OCI-LY7 (cell line): ENCODE data around the gene TAF7L.

Source experiments
- CTCF ChIP-seq: fragments of 200-600 bp; sonication (generic); conservative IDR thresholded peaks from 2 replicates; pipeline ENCODE4 v1.5.1; 2014; ENCODE audit warnings: mild to moderate bottlenecking, antibody characterized with exemption, low read length, moderate library complexity, mixed read lengths
- EZH2phosphoT487 ChIP-seq: fragments of 200-600 bp; sonication (generic); IDR thresholded peaks from 2 replicates; pipeline ENCODE4 v1.6.1; 2018; ENCODE audit warnings: low read depth, borderline replicate concordance, mild to moderate bottlenecking, mixed run types, antibody characterized with exemption, low read length, moderate library complexity, mixed read lengths

GRCh38 chrX:101263766-101264165, 27.4 kb downstream of the TAF7L start:
- TF ChIP-seq CTCF, result no peak
- TF ChIP-seq EZH2phosphoT487, result no peak
